ENCODE data around the gene MPRIP.

Gene MPRIP

GRCh38 chr17:17059301-17059890 is 17.1 kb downstream of the MPRIP start:
- H3K9ac ChIP-seq, result no peak overlapping the region
- peaks cover 16% of the 10 kb centered on the region for H3K4me1 ChIP-seq

GRCh38 chr17:17060001-17060922 is 18.0 kb downstream of the MPRIP start:
- Histone ChIP-seq H3K27ac (no peak overlapping the region), H3K36me3 (ENCODE audit: control insufficient read depth, insufficient read depth, low read length) (no peaks in the 10 kb centered on the region), H3K79me2 (peaks cover 85% of the 10 kb centered on the region), H3K27me3 (ENCODE audit: control insufficient read depth, insufficient read depth, low read length) (no peaks in the 10 kb centered on the region), H3K9ac (no peak overlapping the region), H3K9me3 (ENCODE audit: control insufficient read depth, low read length) (no peaks in the 10 kb centered on the region), H3K4me1 (peaks cover 18% of the 10 kb centered on the region), H3K4me2 (ENCODE audit: low read length) (no peak overlapping the region), H3K4me3 (ENCODE audit: low read depth, low read length) (no peak overlapping the region), H2AFZ (no peak overlapping the region)
- TF ChIP-seq, protein P1, sequence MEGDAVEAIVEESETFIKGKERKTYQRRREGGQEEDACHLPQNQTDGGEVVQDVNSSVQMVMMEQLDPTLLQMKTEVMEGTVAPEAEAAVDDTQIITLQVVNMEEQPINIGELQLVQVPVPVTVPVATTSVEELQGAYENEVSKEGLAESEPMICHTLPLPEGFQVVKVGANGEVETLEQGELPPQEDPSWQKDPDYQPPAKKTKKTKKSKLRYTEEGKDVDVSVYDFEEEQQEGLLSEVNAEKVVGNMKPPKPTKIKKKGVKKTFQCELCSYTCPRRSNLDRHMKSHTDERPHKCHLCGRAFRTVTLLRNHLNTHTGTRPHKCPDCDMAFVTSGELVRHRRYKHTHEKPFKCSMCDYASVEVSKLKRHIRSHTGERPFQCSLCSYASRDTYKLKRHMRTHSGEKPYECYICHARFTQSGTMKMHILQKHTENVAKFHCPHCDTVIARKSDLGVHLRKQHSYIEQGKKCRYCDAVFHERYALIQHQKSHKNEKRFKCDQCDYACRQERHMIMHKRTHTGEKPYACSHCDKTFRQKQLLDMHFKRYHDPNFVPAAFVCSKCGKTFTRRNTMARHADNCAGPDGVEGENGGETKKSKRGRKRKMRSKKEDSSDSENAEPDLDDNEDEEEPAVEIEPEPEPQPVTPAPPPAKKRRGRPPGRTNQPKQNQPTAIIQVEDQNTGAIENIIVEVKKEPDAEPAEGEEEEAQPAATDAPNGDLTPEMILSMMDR (IDR thresholded peaks at IDR 0.05), result no peak

More at GRCh38 chr17:17059301-17059890, 17.1 kb downstream of the MPRIP start:
- TF ChIP-seq, protein P1 (IDR thresholded peaks at IDR 0.05), result no peak
- peaks cover 88% of the 10 kb centered on the region for H3K79me2 ChIP-seq
- H3K27me3 ChIP-seq (ENCODE audit: control insufficient read depth, insufficient read depth, low read length), result no peaks in the 10 kb centered on the region
- H3K4me2 ChIP-seq (ENCODE audit: low read length), result no peak overlapping the region
- no peak overlapping the region for H3K4me3 ChIP-seq (ENCODE audit: low read depth, low read length)
- no peaks in the 10 kb centered on the region for H3K36me3 ChIP-seq (ENCODE audit: control insufficient read depth, insufficient read depth, low read length)
- no peaks in the 10 kb centered on the region for H3K9me3 ChIP-seq (ENCODE audit: control insufficient read depth, low read length)
- no peak overlapping the region for H2AFZ ChIP-seq
- no peak overlapping the region for H3K27ac ChIP-seq

GRCh38 chr17:17060930-17061329 is 18.7 kb downstream of the MPRIP start:
- no peak overlapping the region for H3K9ac ChIP-seq
- H3K27ac ChIP-seq, result no peak overlapping the region
- TF ChIP-seq, protein P1 (IDR thresholded peaks at IDR 0.05), result no peak
- H3K4me2 ChIP-seq (ENCODE audit: low read length), result no peak overlapping the region
- no peak overlapping the region for H3K4me3 ChIP-seq (ENCODE audit: low read depth, low read length)
- H3K36me3 ChIP-seq (ENCODE audit: control insufficient read depth, insufficient read depth, low read length), result no peaks in the 10 kb centered on the region
- H3K9me3 ChIP-seq (ENCODE audit: control insufficient read depth, low read length), result no peaks in the 10 kb centered on the region
- no peaks in the 10 kb centered on the region for H3K27me3 ChIP-seq (ENCODE audit: control insufficient read depth, insufficient read depth, low read length)
- no peak overlapping the region for H2AFZ ChIP-seq
- H3K79me2 ChIP-seq, result peaks cover 78% of the 10 kb centered on the region
- H3K4me1 ChIP-seq, result peaks cover 18% of the 10 kb centered on the region

GRCh38 chr17:17061516-17061915 is 19.3 kb downstream of the MPRIP start:
- no peak overlapping the region for H3K4me2 ChIP-seq (ENCODE audit: low read length)
- H3K4me3 ChIP-seq (ENCODE audit: low read depth, low read length), result no peak overlapping the region
- TF ChIP-seq, protein P1 (IDR thresholded peaks at IDR 0.05), result no peak
- H3K36me3 ChIP-seq (ENCODE audit: control insufficient read depth, insufficient read depth, low read length), result no peaks in the 10 kb centered on the region
- no peaks in the 10 kb centered on the region for H3K27me3 ChIP-seq (ENCODE audit: control insufficient read depth, insufficient read depth, low read length)
- H3K27ac ChIP-seq, result no peak overlapping the region
- peaks cover 18% of the 10 kb centered on the region for H3K4me1 ChIP-seq
- H2AFZ ChIP-seq, result no peak overlapping the region
- H3K9me3 ChIP-seq (ENCODE audit: control insufficient read depth, low read length), result no peaks in the 10 kb centered on the region
- H3K79me2 ChIP-seq, result peaks cover 73% of the 10 kb centered on the region
- H3K9ac ChIP-seq, result no peak overlapping the region
